ENCODE results near the gene FAM174B. TPM values are rescaled to one million over a fixed set of nuclear protein-coding genes. Genes with fewer than 3 reads are reported as not detected.

The FAM174B gene
- total and polyA plus RNA-seq, 2 experiments from 2014 or later, result 17.8 to 34.9 TPM

Other genes starting within 250 kb of the FAM174B start
- gene CHD2, start 244.5 kb upstream of the FAM174B start, total RNA-seq, result 101 and 133 TPM in 2 replicates
- gene CHD2, start 244.5 kb upstream of the FAM174B start, polyA plus RNA-seq, result 49.3 and 68.3 TPM in 2 replicates